Anterior cingulate cortex (tissue), 58 donors: ENCODE results near the gene TSTD1.

Source experiments
- DNase-seq, 58 donors: peaks; one replicate each; lab custom pipeline; 2025; lab: John Stamatoyannopoulos, UW

TSTD1 gene, protein sequence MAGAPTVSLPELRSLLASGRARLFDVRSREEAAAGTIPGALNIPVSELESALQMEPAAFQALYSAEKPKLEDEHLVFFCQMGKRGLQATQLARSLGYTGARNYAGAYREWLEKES

DNA sequence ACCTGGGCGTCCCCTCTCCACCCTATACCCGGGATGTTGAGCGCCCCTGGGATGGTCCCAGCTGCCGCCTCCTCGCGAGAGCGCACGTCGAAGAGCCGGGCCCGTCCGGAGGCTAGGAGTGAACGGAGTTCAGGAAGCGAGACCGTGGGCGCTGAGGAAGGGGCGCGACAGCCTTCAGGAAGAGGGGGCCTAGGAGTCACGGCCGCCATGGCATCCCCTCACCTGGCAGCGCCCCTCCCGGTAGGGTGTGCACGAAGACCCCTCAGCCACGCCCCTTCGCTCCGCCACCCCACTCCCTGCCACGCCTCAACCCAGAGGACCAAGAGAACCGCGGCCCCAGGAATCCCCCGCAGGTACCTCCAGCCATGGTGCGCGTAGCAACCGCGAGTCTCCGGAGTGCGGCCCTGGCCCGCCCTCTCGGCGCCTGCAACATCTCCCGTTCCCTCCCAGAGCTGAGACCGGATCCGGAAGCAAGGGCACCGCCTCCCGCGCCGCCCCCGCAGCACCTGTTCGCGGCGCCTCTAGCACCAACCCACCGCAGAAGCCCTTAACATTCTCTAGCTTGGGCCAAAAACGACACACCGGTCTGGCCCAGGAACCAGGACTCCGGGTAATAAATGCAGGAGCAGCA, at the start of gene TSTD1:
Gene TSTD1, minus strand, starts transcription at position 442 of the 631 bp plus-strand sequence. Its CDS starts 75 bp downstream, at position 367.
- DNase-seq: peak in 38 of 58 donors; percentile 6 to 67 (median 33)

DNA sequence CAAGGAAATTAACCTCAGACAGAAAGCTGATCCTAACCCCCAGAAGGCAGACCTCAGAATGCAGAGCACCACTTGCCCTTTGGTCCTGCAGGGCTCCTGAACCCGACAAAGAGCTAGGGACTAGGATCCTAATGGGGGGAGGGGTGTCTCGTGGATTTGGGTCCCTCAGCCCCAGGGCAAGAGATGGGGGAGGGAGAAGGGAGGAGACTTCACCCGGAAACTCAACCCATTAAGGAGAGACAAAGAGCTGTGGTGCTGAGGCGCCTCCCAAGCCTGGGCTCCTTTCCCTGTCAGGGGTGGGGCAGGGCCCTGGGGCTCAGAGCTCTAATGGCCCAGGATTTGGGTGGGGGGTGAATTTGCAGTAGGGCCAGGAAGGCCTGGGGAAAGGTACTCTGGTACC, 47.7 kb upstream of the TSTD1 start:
- DNase-seq: no peak

DNA sequence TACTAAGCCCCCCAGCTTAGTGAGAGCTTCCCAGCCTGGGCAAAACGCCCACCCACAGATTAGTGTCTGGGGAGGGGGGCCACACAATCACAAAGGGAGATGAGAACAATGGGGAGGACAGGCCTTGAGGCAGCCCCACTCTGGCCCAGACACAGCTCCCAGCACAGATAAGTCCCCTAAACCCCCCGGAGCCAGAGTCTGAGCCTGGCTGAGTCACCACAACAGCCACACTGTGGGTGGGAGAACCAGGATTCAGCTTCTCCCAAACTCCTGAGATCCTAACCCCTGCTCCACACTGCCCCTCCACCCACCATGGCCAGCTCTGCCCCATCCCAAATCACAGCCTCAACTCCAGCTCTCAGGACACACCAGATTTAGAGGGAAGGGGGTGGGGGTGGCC, 46.4 kb upstream of the TSTD1 start:
- no peak for DNase-seq

DNA sequence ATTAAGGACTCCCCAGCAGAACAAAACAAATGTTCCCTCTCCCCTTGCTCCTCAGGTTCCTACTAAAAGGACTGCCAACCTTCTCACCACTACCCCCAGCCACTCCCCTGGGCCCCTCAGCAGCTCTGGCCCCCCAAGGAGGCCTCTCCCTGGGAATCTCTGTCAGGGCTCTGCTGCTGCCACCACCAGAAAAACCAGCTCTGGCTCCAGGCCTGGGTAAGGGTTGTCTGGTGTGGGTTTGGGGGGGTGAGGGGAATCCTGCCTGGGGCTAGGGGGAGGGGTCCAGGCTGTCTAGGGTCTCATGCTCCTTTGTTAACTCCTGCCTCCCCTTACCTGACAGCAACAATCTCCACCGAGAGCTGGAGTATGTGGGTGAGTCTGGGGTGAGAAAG, 45.8 kb upstream of the TSTD1 start:
- DNase-seq: no peak

DNA sequence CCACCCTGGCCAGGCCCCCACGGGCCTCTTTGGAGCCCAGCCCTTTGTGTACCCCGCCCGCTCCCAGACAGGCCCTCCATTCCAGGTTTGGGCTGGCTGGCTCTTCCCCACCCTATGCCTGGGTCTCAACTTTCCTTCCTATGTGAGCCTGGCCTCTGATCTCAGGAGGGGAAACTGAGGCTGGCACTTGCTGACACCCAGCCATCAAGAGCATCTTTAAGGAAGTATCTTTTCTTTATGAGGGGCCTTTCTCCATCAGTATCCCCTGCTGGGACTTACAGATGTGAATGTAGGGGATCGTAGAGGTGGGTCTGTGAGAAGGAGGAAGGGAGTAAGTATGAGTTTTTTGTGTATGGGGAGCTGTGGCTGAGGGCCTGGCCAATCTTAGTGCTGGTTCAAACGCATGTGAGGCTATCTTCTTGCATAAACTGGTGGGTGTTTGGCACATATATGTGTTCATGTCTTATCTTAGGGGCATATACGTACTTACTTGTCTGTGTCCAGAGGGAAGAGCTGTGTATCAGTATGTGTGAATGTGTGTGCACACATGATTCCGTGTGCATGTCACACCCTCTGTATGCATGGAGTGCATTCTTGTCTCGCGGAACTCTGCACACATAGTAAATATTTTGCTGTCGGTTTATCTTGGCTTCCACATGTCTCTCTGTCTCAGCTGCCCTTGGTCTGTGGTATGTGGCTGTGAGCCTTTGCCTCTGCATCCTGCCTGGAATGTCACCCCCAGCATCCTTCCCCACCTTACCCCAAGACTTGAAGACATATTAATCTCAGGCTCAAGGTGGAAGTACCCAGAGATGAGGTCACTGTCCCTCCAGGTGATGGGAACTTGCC, 45.2 kb upstream of the TSTD1 start:
- DNase-seq: no peak

DNA sequence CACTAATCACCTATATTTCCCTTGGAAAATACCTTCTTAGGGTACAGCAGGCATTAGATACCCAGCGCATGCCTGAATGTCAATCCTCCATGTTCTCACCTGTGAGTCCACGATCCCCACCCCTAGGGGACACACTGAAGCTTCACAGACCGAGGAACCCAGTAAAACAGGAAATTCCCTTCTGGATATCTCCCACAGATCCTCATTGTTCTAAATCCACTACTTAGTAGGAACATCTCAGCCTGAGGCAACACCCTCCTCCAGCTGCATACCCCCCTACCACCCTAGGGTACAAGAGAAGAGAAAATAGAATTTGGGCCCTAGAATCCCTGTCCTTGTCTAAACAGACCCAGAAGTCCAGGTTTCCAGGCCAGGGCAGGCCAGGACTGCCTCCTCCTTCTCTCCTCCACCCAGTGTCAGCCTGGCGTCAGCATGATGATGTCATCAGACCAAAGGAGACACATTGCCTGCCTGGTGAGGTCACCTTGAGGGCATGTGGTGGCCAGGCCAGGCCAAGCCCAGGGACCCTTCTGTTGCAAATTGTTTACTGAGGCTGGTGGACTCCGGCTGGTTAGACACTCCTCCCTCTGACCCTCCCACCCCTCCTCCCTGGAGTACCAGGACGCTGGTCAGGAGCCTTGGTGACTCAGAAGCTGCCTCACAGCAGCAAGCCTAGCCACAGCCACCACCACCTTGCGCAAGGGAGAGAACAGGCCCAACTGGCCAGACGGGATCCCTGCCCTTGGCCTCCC, 44.4 kb upstream of the TSTD1 start:
- DNase-seq: no peak

DNA sequence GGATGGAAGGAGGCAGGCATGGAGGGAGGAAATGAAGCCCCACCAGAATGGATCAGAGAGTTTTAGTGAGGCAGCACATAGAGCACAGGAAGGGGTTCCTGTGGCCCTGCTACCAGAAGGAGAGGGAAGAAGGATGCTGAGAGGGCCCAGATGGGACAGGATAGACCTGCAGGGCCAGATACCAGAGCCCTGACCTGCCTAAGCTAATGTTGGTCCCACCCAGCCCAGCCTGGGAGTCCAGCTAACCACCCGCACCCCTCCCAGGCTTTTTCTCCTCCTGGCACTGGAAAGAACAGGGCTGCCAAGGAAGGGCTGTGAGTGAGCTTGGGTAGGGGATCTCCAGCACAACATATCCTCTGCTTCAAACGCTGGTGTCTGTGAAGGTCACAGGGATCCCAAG, 43.7 kb upstream of the TSTD1 start:
- no peak for DNase-seq

DNA sequence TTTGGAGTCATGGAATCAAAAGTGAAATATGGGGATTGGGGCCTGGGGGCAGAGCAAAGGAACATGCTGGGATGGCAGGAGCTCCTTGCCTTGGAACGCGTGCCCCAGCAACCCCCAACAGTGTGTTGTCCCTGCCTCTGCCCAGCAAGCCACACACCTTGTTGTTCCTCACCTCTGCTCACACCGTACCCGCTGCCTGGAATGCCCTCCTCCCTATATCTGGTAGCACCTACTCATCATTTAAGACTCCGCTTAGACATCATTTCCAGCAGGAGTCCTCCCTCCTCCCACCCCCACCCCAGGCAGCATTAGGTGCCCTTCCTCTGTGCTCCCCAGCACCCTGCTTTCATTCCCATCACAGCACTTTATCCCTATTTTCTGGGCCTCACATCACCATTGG, 42.8 kb upstream of the TSTD1 start:
- DNase-seq: no peak

DNA sequence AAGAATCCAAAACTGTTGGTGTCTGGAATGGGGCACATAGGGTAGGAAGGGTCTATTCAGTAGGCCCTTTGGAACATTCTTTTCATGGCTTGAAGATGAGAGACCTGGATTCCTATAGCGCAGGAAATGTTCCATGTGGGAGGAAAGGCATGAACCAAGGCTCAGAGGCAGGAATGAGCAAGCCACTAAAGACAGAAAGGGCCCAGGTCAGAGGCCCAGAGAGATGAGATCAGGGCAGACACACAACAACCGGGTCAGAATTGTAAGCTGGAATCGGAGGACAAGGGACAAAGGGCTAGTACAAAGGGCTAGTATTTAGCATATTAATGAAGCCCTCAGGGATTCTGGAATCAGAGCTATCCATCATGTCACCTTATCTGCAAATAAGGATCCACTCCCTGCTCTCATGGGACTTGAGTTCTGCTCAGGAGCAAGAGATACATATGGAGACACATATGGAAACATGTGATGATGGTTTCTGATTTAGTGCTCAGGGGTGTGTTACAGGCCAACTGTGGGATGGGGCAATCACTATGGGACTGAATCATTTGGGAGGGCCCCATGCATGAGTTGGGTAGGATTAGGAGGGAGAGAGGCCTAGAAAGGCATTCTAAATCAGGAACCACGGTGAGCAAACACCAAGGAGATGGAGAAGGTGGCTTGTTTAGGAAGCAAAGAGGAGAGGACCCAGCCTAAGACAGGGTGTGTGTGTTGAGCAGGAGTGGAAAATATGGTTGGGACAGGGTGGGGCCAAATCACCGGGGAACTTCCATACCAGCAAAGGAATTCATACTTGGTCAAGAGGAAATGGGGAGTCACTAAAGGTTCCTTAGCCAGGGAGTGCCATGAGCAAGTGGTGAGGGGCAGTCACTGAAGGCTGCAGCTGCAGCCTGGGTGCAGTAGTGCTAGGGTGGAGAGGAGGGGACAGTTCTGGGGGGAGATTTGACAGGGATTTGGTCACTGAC, 42.0 kb upstream of the TSTD1 start:
- no peak for DNase-seq

DNA sequence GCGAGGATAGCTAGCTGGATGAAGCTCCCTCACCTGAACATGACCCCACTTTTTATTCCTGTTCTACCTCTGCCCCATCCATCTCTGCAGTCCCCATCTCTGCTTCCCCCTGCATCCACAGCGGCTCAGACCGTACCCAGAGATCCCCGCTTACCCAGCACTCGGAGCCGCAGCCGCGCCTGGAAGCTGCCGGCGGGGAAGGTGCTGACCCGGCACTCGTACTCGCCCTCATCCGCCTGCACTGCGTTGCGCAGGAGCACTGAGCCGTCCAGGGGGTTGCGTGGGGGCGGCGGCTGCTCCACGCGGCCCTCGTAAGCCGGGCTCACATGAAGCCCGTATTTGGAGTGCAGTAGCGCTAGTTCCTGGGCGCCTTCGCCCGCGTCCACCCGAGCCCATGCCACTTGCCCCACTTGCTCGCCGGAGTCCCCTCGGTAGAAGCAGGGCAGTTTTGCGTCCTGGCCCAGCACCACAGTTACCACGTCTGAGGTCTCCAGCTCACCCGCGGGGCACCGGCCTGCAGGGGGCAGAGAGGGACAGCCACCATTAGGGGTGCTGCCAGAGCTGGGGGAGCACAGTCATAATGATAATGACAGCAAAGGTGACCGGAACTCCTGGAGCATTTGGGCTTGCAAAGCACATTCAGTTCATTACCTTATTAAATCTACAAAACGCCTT, 40.8 kb upstream of the TSTD1 start:
- DNase-seq: no peak

DNA sequence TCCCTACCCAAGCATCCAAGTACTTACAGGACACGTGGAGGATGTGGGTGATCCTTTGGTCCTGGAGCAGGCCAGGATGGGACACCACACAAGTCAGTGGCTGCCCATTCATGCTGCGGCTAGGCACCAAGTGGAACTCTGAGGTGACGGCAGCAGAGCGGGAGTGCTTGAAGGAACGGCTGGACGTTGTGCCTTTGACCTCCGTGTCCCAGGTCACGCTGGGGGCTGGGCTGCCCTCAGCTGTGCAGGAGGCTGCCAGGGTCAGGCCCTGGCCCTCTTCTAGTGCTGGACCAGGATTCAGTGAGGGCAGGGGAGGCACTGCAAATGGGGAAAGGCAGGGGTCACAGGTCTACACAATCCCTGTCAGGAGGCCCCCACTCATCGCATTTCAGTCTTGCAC, 38.7 kb upstream of the TSTD1 start:
- no peak for DNase-seq

DNA sequence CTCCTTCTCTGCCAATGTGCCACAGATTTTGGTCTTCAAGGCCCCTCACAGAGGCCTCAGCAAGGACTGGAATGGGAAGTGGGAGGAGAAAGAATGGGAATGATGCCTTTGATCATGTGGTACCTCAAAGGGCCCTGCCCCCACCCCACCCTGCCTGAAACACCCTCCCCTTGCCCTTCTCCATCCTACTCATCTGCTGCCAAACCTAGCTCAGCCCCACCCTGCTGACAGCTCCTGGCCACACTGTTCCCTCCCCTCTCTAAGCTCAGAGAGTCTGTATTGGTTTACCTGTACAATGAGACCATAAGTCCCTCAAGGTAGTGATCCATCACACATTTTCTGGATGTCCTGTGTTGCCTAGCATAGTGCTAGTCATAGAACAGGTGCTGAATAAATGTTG, 37.6 kb upstream of the TSTD1 start:
- DNase-seq: no peak

DNA sequence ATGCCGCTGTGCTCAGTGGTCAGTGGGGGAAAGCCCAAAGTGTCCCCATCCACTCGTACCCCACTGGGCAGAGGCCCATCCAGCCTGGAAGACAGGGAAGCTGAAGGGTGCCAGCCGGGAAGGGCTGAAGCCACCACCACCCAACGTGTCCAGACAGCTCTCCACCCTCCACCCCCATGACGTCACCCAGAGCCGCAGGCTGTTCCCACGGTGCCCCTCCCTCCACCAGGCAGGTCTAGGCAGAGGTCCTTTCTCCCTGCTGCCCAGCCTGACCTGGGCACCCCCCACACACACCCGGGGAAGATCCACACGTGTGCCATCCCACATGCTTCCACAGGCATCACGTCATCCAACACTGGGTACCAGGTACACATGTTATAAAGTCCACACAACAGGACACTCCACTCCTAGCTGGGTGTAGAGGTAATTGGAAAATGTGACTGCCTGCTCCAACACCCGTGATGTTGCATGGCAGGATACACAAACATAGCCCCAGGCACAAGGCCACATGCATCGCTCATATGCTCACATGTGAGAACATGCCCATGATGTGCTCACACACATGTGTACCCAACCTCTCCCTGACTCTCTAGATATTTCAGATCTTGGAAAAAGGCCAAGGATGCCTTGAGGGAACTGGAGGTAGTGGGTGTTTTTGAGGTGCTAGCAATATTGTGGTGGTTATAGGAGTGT, 36.1 kb upstream of the TSTD1 start:
- no peak for DNase-seq

DNA sequence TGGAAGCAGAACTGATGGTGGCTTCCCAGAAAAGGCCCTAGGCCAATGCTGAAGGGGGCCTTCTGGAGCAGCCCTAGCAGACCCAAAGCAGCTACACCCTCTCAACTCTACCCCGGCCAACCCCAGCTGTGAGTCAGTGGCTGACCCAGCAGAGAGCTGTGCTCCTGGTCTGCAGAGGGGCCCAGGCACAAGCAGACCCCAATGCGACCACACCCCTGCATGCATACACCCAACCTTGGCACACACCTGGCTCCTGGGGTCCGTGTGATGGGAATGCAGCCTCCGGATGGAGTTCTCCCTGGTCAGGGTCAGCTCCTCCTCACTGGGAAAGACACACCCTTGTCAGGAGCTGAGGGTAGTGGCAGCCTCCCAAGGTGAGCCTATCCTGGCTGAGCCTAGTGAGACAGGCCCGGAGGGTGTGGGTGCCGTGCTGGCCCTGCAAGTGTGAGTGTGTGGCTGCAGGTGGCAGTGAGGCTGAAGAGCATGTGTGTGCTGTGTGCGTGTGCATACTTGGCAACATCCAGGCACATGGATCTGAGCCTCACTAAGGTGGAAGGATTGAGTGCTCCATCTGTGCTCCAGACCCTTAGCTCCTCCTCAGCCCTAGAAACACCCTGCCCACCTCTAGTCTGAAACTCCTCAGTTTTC, 34.8 kb upstream of the TSTD1 start:
- DNase-seq: no peak

DNA sequence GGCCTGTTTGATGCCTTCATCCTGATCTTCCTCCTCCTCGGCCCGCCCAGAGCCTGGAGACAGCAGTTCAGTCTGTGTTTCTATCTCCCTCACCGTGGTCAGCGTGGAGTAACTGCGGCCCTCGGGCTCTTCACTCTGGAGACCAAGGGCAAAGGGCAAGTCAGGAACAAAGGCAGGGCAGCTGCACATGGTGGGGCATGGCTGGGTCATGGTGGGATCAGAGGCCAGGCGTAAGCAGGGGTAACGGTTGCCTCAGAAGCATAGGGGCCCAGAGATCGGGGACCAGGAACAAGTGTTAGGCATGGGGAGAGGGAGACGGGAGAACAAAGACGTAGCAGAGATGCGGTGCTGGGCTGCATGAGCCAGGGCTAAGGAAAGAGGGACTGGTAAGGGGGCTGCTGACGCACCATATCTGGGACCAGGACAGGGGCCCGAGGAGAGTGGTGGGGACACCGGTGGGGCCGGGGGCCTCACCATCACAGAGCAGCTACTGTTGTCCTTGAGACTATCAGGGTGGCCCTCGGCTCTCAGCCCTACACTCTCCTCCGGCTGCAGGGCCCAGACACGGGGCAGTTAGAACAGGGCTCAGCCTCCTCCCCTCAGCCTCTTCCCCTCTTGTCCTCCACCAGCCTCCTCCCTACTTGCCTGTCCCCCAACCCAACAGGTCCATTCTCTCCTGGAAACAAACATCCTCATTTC, 34.1 kb upstream of the TSTD1 start:
- no peak for DNase-seq

DNA sequence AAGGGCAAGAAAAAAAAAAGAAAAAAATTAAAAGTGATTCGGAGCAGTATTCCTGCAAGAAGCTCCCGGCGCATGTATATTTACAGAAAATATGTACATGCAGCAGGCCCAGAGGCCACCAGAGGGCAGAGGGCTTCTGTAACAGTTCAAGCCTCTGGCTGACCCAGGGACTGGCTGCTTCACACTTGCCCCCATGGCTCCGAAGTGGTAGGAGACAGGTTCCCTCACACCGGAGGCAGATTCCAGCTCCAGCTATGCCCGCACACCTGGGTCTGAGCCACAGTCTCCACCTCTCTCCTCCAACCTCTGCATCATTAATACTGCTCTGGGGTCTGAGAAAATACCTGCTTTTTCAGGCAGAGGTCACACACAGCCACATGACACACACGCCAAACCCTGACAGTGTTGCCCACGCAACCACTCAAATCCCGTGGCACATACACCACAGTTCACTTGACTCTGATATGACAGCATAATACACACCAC, 33.2 kb upstream of the TSTD1 start:
- peak in 8 of 58 donors; percentile 1 to 18 (median 5) for DNase-seq

DNA sequence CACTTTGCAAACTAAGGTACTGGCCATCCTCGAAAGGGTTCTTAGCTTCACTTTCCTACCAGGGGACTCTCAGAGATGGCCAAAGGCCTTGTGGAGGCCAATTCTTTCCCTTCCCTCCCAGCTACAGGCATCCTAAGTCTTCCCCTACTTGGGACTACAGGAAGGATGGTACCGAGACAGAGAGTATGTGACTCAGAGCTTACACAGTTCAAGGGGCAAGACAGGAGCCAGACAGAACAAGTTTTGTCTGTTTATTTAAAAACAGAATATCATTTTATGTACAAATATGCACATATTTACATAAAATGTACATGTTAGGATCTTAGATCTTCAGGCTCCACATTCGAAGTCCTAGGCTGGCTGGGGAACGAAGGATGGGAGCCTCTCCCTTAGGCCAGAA, 32.0 kb upstream of the TSTD1 start:
- DNase-seq: no peak
